Measurements from ENCODE around the gene CMAS.

GRCh38 chr12:22029991-22030390 is 16.0 kb upstream of the CMAS start:
- TF ChIP-seq CTCF (IDR thresholded peaks at IDR 0.05; ENCODE audit: low read depth, low read length), result no peak
- no peak for TF ChIP-seq POLR2A (IDR thresholded peaks at IDR 0.05; ENCODE audit: extremely low read depth, insufficient read length)
- no peak for TF ChIP-seq MYC (IDR thresholded peaks at IDR 0.05; ENCODE audit: low read depth, low read length)
- TF ChIP-seq, protein P1, sequence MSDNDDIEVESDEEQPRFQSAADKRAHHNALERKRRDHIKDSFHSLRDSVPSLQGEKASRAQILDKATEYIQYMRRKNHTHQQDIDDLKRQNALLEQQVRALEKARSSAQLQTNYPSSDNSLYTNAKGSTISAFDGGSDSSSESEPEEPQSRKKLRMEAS (IDR thresholded peaks at IDR 0.05; ENCODE audit: low read depth, low read length), result no peak

Data from NB4 (cell line).